ENCODE measurements around the gene OTOR.
A peak's percentile ranks its signal among the peaks of the same experiment; 100 is the strongest.

OTOR gene

DNA sequence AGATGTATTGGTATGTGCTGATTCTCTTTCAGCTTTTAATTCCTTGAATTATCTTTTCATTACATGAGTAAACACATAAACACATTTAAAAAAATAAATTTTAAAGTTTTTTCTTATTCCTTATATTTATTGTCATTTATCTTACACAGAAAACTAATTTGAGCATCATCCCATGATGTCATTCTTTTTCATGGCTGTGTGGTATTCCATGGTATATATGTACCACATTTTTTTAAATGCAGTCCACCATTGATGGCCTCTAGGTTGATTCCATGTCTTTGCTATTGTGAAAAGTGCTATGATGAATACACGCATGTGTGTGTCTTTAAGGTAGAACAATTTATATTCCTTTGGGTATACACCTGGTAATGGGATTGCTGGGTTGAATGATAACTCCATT lies 33.3 kb downstream of the OTOR start:
- Histone ChIP-seq H3K4me2 (ENCODE audit: low read length) (no peak overlapping the region), H4K5ac (ENCODE audit: low read length) (no peak overlapping the region), H3K79me2 (ENCODE audit: control insufficient read depth, insufficient read depth, low read length) (no peaks in the 10 kb centered on the region), H2BK5ac (ENCODE audit: low read length) (no peak overlapping the region), H3K4me3 (ENCODE audit: low read length) (no peak overlapping the region), H2BK15ac (replicated peaks; ENCODE audit: low read depth) (no peak overlapping the region), H3K23ac (ENCODE audit: low read length) (no peak overlapping the region), H3K9ac (ENCODE audit: low read length) (no peak overlapping the region), H3K4me1 (ENCODE audit: control insufficient read depth, low read depth, low read length) (no peaks in the 10 kb centered on the region), H2BK120ac (ENCODE audit: low read depth, low read length) (no peak overlapping the region), H3K27me3 (ENCODE audit: insufficient read depth, low read length, poor library complexity) (no peaks in the 10 kb centered on the region), H3K56ac (ENCODE audit: low read length) (no peak overlapping the region), H3K36me3 (ENCODE audit: control insufficient read depth, insufficient read depth, low read length) (no peaks in the 10 kb centered on the region), H3K18ac (ENCODE audit: low read length) (no peak overlapping the region), H3K79me1 (ENCODE audit: low read length) (no peaks in the 10 kb centered on the region), H2AK5ac (ENCODE audit: low read length) (no peak overlapping the region), H3K27ac (ENCODE audit: low read depth, low read length) (no peak overlapping the region), H3K4ac (ENCODE audit: low read depth, low read length) (no peak overlapping the region), H4K8ac (ENCODE audit: low read depth, low read length) (no peak overlapping the region)
- DNase-seq, result no peak
- no CpG with 5 or more reads among the region's 1 CpG for WGBS (ENCODE audit: extremely low coverage, insufficient coverage, low lambda C conversion rate)

- Histone ChIP-seq H3K9ac (ENCODE audit: low read length) (no peak overlapping the region), H2BK5ac (ENCODE audit: low read length) (no peak overlapping the region), H3K56ac (ENCODE audit: low read length) (no peak overlapping the region), H3K4ac (ENCODE audit: low read depth, low read length) (no peak overlapping the region), H3K79me1 (ENCODE audit: low read length) (no peaks in the 10 kb centered on the region), H2AK5ac (ENCODE audit: low read length) (no peak overlapping the region), H3K27ac (ENCODE audit: low read depth, low read length) (no peak overlapping the region), H3K4me1 (ENCODE audit: control insufficient read depth, low read depth, low read length) (no peaks in the 10 kb centered on the region), H2BK15ac (replicated peaks; ENCODE audit: low read depth) (no peak overlapping the region), H3K18ac (ENCODE audit: low read length) (no peak overlapping the region), H3K4me3 (ENCODE audit: low read length) (no peak overlapping the region), H3K23ac (ENCODE audit: low read length) (no peak overlapping the region), H3K79me2 (ENCODE audit: control insufficient read depth, insufficient read depth, low read length) (no peaks in the 10 kb centered on the region), H3K36me3 (ENCODE audit: control insufficient read depth, insufficient read depth, low read length) (no peaks in the 10 kb centered on the region), H4K5ac (ENCODE audit: low read length) (no peak overlapping the region), H4K8ac (ENCODE audit: low read depth, low read length) (no peak overlapping the region), H2BK120ac (ENCODE audit: low read depth, low read length) (no peak overlapping the region), H3K27me3 (ENCODE audit: insufficient read depth, low read length, poor library complexity) (no peaks in the 10 kb centered on the region), H3K4me2 (ENCODE audit: low read length) (no peak overlapping the region)
- peak; percentile 18 for DNase-seq
- no CpG with 5 or more reads among the region's 1 CpG for WGBS (ENCODE audit: extremely low coverage, insufficient coverage, low lambda C conversion rate)
These were observed 37.1 kb downstream of the OTOR start for GRCh38 chr20:16785226-16785625.

Data from mesendoderm (in vitro differentiated cells).